ENCODE measurements around the gene EPC1. TPM values are rescaled to one million over a fixed set of nuclear protein-coding genes. Genes with fewer than 3 reads are reported as not detected.

Gene EPC1, protein sequence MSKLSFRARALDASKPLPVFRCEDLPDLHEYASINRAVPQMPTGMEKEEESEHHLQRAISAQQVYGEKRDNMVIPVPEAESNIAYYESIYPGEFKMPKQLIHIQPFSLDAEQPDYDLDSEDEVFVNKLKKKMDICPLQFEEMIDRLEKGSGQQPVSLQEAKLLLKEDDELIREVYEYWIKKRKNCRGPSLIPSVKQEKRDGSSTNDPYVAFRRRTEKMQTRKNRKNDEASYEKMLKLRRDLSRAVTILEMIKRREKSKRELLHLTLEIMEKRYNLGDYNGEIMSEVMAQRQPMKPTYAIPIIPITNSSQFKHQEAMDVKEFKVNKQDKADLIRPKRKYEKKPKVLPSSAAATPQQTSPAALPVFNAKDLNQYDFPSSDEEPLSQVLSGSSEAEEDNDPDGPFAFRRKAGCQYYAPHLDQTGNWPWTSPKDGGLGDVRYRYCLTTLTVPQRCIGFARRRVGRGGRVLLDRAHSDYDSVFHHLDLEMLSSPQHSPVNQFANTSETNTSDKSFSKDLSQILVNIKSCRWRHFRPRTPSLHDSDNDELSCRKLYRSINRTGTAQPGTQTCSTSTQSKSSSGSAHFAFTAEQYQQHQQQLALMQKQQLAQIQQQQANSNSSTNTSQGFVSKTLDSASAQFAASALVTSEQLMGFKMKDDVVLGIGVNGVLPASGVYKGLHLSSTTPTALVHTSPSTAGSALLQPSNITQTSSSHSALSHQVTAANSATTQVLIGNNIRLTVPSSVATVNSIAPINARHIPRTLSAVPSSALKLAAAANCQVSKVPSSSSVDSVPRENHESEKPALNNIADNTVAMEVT
- total RNA-seq: 9.7 and 13.1 TPM in 2 replicates

DNA sequence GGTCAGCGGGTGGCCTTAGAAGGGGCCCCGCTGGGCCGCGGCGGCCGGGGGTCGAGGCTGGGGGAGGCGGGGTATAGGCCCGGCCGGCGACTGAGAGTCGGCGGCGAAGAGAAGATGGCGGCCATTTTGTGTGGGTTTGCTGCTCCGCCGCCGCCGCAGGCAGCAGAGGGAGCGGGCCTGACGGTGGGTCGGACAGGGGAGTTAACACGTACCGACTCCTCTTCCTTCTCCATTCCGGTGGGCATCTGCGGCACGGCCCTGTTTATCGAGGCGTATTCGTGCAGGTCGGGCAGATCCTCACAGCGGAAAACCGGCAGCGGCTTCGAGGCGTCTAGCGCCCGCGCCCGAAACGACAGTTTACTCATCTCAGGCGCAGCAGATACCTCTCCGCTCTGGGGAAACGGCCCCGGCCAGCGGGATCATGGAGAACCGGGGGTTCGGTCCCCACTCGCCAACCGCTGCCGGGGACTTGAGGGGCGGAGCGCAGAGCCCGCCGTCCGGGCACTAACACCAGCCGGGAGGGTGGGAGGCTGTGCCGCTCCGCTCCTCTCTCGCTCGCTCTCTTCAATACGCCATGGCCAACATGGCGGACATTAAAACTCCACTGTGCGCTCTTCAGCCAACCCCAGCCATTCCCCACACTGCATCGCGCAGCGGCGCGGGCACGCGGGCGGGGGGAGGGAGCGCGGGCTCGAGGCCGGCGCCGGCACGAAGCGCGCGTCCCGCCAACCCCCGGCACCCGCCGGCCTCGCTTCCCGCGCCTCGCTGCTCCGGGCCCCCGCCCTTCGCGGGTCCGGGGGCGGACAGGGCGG is at the start of gene EPC1:
EPC1 (minus strand) TSS at position 608 of the 812 bp plus-strand sequence; CDS start at position 365, 243 bp downstream.

Other genes with a start within 250 kb of the EPC1 start
- gene CCDC7, start 99.0 kb upstream of the EPC1 start, total RNA-seq: 0.32 and 1.3 TPM in 2 replicates

Data from cardiac atrium fibroblast (primary cell).